ENCODE measurements around the gene ZSCAN26. TPM values are rescaled to one million over a fixed set of nuclear protein-coding genes. Genes with fewer than 3 reads are reported as not detected.

ZSCAN26 gene
- total and polyA plus RNA-seq, 2 of the 8 experiments (the other 6 are each of a cell fraction or from before 2014, with no cell fraction given) = 7.0 to 8.5 TPM

DNA sequence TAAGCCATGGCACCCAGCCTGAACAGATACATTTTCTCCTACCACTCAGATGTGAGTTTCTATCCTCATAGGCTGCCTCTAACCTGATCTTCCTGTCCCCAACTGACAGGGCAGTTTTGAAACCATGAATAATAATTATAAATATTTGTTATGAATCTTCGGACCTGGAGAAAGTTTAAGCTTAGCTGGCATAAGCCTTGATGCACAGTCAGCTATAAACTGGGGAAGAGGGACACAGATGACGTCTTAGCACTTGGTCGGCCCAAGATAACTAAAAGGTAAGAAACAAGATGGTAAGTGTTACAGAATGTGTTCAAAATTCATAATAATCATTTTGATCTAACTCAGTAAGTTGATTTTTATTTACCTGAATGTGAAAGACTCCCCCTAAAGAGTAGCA lies 23.0 kb upstream of the ZSCAN26 start:
- no peak overlapping the region for H3K4ac ChIP-seq (replicated peaks; ENCODE audit: insufficient read length, low read depth, low read length)
- no peak for FAIRE-seq
- no peak overlapping the region for H3K27ac ChIP-seq (ENCODE audit: low read depth, low read length)
- 74% methylated on average over 3 of the region's 3 CpGs; no CpG with 5 or more reads in 1 of the 2 experiments for WGBS, 2 experiments (ENCODE audit: extremely low coverage in 1 of 2, insufficient coverage in 1 of 2, insufficient read length in 1 of 2, insufficient replicate concordance in 2 of 2, low coverage in 1 of 2, low lambda C conversion rate in 2 of 2, missing lambda C conversion rate in 1 of 2)
- no peak overlapping the region for H3K4me2 ChIP-seq (ENCODE audit: insufficient read depth in 1 of 2, low read depth in 2 of 2, low read length in 2 of 2)
- no peaks in the 10 kb centered on the region for H3K4me1 ChIP-seq (replicated peaks in 1 of 4; ENCODE audit: control insufficient read depth in 3 of 4, insufficient read depth in 4 of 4, low read length in 3 of 4)
- H3K4me3 ChIP-seq (ENCODE audit: extremely low read depth in 1 of 4, insufficient read depth in 2 of 4, low read depth in 3 of 4, low read length in 4 of 4) = no peak overlapping the region
- no peak overlapping the region for H4K91ac ChIP-seq (replicated peaks; ENCODE audit: insufficient read length, low read length)
- POLR2A ChIA-PET (ENCODE audit: partially characterized antibody) = interaction anchor here (1.3 kb wide), 1 partner anchor 10 kb away, joined by 3 read pairs; no protein-coding TSS in a partner anchor
- no peaks in the 10 kb centered on the region for H3K79me2 ChIP-seq (ENCODE audit: control insufficient read depth in 1 of 2, insufficient read depth in 2 of 2, low read length in 2 of 2)
- no peaks in the 10 kb centered on the region for H3K23me2 ChIP-seq (ENCODE audit: low read depth, low read length)
- CTCF ChIA-PET (ENCODE audit: partially characterized antibody) = no interaction called here
- H3K14ac ChIP-seq (ENCODE audit: insufficient read length) = no peak overlapping the region
- H4K5ac ChIP-seq (ENCODE audit: insufficient read length, low read depth, low read length) = no peak overlapping the region
- H2BK15ac ChIP-seq (ENCODE audit: low read length) = no peak overlapping the region
- no peaks in the 10 kb centered on the region for H3K79me1 ChIP-seq (ENCODE audit: low read depth, low read length)
- no peak overlapping the region for H2BK5ac ChIP-seq (ENCODE audit: low read depth, low read length)
- peaks cover 6 to 23% (median 17%) of the 10 kb centered on the region in 4 experiments; a peak in 7 of 8 replicates for H3K36me3 ChIP-seq (ENCODE audit: control insufficient read depth in 2 of 4, insufficient read depth in 4 of 4, low read length in 3 of 4)
- H3K9me3 ChIP-seq (ENCODE audit: insufficient read depth in 2 of 2, low read depth in 1 of 2, low read length in 1 of 2) = no peaks in the 10 kb centered on the region
- no peak for DNase-seq (ENCODE audit: low read depth in 1 of 2, low spot score in 2 of 2)
- no peak overlapping the region for H3K56ac ChIP-seq (replicated peaks; ENCODE audit: insufficient read length, low read depth, low read length)
- H2AK5ac ChIP-seq (ENCODE audit: low read depth, low read length) = no peak overlapping the region
- no peak overlapping the region for H2BK20ac ChIP-seq (ENCODE audit: low read length)
- H3K9ac ChIP-seq (replicated peaks in 1 of 4; ENCODE audit: extremely low read depth in 1 of 4, low read depth in 3 of 4, low read length in 3 of 4) = no peak overlapping the region
- H3K23ac ChIP-seq (ENCODE audit: insufficient read length) = no peak overlapping the region
- no peak overlapping the region for H2BK12ac ChIP-seq (ENCODE audit: low read depth, low read length)
- H3K18ac ChIP-seq (ENCODE audit: extremely low read depth, low read length) = no peak overlapping the region
- no peaks in the 10 kb centered on the region for H3K27me3 ChIP-seq (replicated peaks in 1 of 4; ENCODE audit: control insufficient read depth in 3 of 4, extremely low read depth in 1 of 4, insufficient read depth in 3 of 4, low read length in 3 of 4)
- H2AFZ ChIP-seq (ENCODE audit: low read length) = no peak overlapping the region
- H4K20me1 ChIP-seq (replicated peaks in 1 of 2; ENCODE audit: control insufficient read depth in 1 of 2, insufficient read depth in 2 of 2, low read length in 2 of 2) = no peaks in the 10 kb centered on the region
- no peak overlapping the region for H2BK120ac ChIP-seq (replicated peaks; ENCODE audit: low read depth, low read length)
- H4K8ac ChIP-seq (ENCODE audit: extremely low read depth, insufficient read depth, low read length) = no peak overlapping the region
